ENCODE measurements around the gene NUDT21.
"Not testable (repeated sequence)": the region's sequence is repeated elsewhere in the genome, so short reads cannot be mapped to it uniquely, and the experiment has no call there.

Gene NUDT21

GRCh38 chr16:56450986-56451752, at the start of gene NUDT21, which contains the start of gene OGFOD1:
TSS of gene NUDT21 (minus strand) at chr16:56451332. CDS start at chr16:56451202, 130 bp downstream.
TSS of gene OGFOD1 (plus strand) at chr16:56451554. CDS start at chr16:56451613, 59 bp downstream.
- peak within 1 kb of the TSS; percentile 62 for H3K4me3 ChIP-seq (ENCODE audit: low read depth, low read length)
- TF ChIP-seq CTCF (IDR thresholded peaks at IDR 0.05; ENCODE audit: borderline replicate concordance, insufficient read depth, low read depth, low read length), result no peak

GRCh38 chr16:56493815-56494214, 42.7 kb upstream of the NUDT21 start:
- no peak overlapping the region for H3K4me3 ChIP-seq (ENCODE audit: low read depth, low read length)
- TF ChIP-seq CTCF (IDR thresholded peaks at IDR 0.05; ENCODE audit: borderline replicate concordance, insufficient read depth, low read depth, low read length), result no peak

- no peak overlapping the region for H3K4me3 ChIP-seq (ENCODE audit: low read depth, low read length)
- TF ChIP-seq CTCF (IDR thresholded peaks at IDR 0.05; ENCODE audit: borderline replicate concordance, insufficient read depth, low read depth, low read length), result no peak
Observed at GRCh38 chr16:56493126-56493525, 42.0 kb upstream of the NUDT21 start.

- H3K4me3 ChIP-seq (ENCODE audit: low read depth, low read length), result no peak overlapping the region
- no peak for TF ChIP-seq CTCF (IDR thresholded peaks at IDR 0.05; ENCODE audit: borderline replicate concordance, insufficient read depth, low read depth, low read length)
Observed at GRCh38 chr16:56491657-56492261, 40.6 kb upstream of the NUDT21 start.

GRCh38 chr16:56488868-56489267, 37.7 kb upstream of the NUDT21 start:
- not testable (repeated sequence) for H3K4me3 ChIP-seq (ENCODE audit: low read depth, low read length)

- no peak for TF ChIP-seq CTCF (IDR thresholded peaks at IDR 0.05; ENCODE audit: borderline replicate concordance, insufficient read depth, low read depth, low read length)
- H3K4me3 ChIP-seq (ENCODE audit: low read depth, low read length), result no peak overlapping the region
Observed at GRCh38 chr16:56488035-56488434, 36.9 kb upstream of the NUDT21 start.

GRCh38 chr16:56483394-56483793, 32.3 kb upstream of the NUDT21 start:
- TF ChIP-seq CTCF (IDR thresholded peaks at IDR 0.05; ENCODE audit: borderline replicate concordance, insufficient read depth, low read depth, low read length), result no peak
- H3K4me3 ChIP-seq (ENCODE audit: low read depth, low read length), result no peak overlapping the region

Measured in GM12875 (cell line).